Immature natural killer cell (primary cell): Measurements from ENCODE around the gene LRRC61. TPM values are rescaled to one million over a fixed set of nuclear protein-coding genes. Genes with fewer than 3 reads are reported as not detected.

ENCODE experiments used
- DNase-seq, 3 donors: peaks; one replicate each; pipeline ENCODE4 v3.0.0; 2022; ENCODE audit warnings: mixed read lengths in 1 of 3
- H3K27ac Mint-ChIP-seq, 6 donors: one replicate each; pipeline ENCODE4 v1.8.0; 2020; ENCODE audit warnings: mixed read lengths in 6 of 6, mild to moderate bottlenecking in 5 of 6, inconsistent platforms in 4 of 6, moderate library complexity in 3 of 6
- H3K27me3 Mint-ChIP-seq, 3 donors: one replicate each; pipeline ENCODE4 v1.8.0; 2020 to 2021; ENCODE audit warnings: low read depth in 3 of 3, mild to moderate bottlenecking in 3 of 3, mixed read lengths in 3 of 3, moderate library complexity in 3 of 3, inconsistent platforms in 1 of 3
- H3K36me3 Mint-ChIP-seq, 3 donors: one replicate each; pipeline ENCODE4 v1.8.0; 2020; ENCODE audit warnings: mixed read lengths in 3 of 3, inconsistent platforms in 2 of 3, mild to moderate bottlenecking in 2 of 3
- H3K4me1 Mint-ChIP-seq, 2 donors: one replicate each; pipeline ENCODE4 v1.8.0; 2020; ENCODE audit warnings: inconsistent platforms in 2 of 2, mild to moderate bottlenecking in 2 of 2, mixed read lengths in 2 of 2, moderate library complexity in 1 of 2
- H3K4me3 Mint-ChIP-seq, 5 donors: one replicate each; pipeline ENCODE4 v1.8.0; 2020; ENCODE audit warnings: mild to moderate bottlenecking in 5 of 5, mixed read lengths in 5 of 5, inconsistent platforms in 3 of 5, moderate library complexity in 3 of 5
- H3K9me3 Mint-ChIP-seq, 6 donors: one replicate each; pipeline ENCODE4 v1.8.0; 2020; ENCODE audit warnings: mild to moderate bottlenecking in 6 of 6, mixed read lengths in 6 of 6, inconsistent platforms in 4 of 6, moderate library complexity in 3 of 6
- polyA plus RNA-seq, 3 donors: library from polyadenylated mRNA; unstranded; fragments of 300-500 nt; fragmentation: Illumina TruSeq; gene quantifications; one replicate each; pipeline ENCODE4 v1.2.3, GENCODE V29; 2021

LRRC61 gene
- polyA plus RNA-seq, 3 donors from 2014 or later: 19.4 to 26.6 (median 20.6) TPM

DNA sequence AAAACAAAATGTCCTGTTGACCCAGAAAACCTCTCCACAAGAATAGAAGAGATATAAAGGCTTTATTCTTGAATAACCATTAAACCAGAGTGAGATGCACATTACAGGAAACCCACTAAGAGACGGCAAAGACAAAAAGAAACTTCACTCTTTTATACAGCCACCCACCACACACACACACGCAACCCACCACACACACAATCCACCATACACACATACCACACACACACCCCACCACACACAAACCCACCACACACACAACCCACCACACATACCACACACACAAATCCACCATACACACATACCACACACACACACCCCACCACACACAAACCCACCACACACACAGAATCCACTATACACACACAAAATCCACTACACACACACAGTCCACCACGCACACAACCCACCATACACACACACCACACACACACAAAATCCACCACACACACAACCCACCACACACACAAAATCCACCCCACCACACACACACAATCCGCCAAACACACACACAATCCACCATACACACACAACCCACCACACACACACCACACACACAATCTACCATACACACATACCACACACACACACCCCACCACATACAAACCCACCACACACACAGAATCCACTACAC lies 36.0 kb downstream of the LRRC61 start:
- peaks cover 0 to 3% (median 0%) of the 10 kb centered on the region in 3 donors for H3K36me3 Mint-ChIP-seq
- H3K9me3 Mint-ChIP-seq: peaks cover 0 to 2% (median 0%) of the 10 kb centered on the region in 6 donors
- H3K4me1 Mint-ChIP-seq: peaks cover 38 to 45% of the 10 kb centered on the region in 2 donors
- peaks cover 0 to 4% (median 3%) of the 10 kb centered on the region in 3 donors for H3K27me3 Mint-ChIP-seq
- peak overlapping the region in 3 of 5 donors; percentile 26 to 68 (median 30) for H3K4me3 Mint-ChIP-seq
- DNase-seq: peak in 2 of 3 donors; percentile 8 to 11
- H3K27ac Mint-ChIP-seq: peak overlapping the region in 5 of 6 donors; percentile 50 to 86 (median 81)

DNA sequence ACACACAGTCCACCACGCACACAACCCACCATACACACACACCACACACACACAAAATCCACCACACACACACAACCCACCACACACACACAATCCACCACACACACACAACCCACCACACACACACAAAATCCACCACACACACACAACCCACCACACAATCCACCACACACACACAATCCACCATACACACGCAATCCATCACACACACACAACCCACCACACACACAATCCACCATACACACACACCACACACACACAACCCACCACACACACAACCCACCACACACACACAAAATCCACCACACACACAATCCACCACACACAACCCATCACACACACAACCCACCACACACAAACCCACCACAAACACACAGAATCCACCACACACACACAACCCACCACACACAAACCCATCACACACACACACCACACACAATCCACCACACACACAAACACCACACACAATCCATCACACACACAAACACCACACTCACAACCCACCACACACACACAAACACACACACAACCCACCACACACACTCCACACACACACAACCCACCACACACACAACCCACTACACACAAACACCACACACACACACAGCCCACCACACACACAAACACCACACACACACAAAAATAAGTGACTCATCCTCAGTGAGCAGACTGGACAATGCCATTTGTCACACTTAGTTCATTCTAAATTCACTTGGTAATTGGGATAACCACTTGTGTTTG lies 36.6 kb downstream of the LRRC61 start:
- Mint-ChIP-seq H3K4me1 (peaks cover 38 to 45% of the 10 kb centered on the region in 2 donors), H3K9me3 (peaks cover 0 to 2% (median 0%) of the 10 kb centered on the region in 6 donors), H3K36me3 (peaks cover 0 to 3% (median 0%) of the 10 kb centered on the region in 3 donors), H3K4me3 (peak overlapping the region in 4 of 5 donors; percentile 1 to 40 (median 28)), H3K27me3 (peaks cover 0 to 4% (median 3%) of the 10 kb centered on the region in 3 donors), H3K27ac (peak overlapping the region in 5 of 6 donors; percentile 81 to 91 (median 84))
- DNase-seq: no peak

DNA sequence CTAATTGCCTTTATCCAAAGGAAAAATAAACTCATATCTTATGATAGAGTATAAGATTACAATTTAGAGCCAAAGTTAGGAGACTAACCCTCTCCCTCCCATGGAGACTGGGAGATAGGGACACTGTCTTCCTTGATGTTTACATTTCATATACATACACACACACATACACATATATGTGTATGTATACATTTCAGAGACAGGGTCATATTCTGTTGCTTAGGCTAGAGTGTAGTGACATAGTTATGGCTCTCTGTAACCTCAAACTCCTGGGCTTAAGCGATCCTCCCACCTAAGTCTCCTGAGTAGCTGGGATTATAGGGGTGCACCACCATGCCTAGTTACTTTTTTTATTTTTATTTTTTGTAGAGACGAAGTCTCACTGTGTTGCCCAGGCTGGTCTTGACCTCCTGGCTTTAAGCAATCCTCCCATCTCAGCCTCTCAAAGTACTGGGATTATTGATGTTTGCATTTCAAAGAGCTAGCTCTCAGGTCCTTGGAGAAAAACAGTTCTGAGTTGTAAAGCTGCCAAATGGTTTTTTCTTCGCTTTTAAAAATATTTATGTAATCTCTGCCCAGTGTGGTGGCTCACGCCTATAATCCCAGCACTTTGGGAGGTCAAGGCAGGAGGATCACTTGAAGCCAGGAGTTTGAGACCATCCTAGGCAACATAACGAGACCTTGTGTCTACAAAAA lies 37.4 kb downstream of the LRRC61 start:
- H3K27me3 Mint-ChIP-seq: peaks cover 0 to 4% (median 3%) of the 10 kb centered on the region in 3 donors
- DNase-seq: no peak
- peaks cover 38 to 45% of the 10 kb centered on the region in 2 donors for H3K4me1 Mint-ChIP-seq
- peak overlapping the region in 4 of 6 donors; percentile 81 to 91 (median 82) for H3K27ac Mint-ChIP-seq
- peaks cover 0 to 3% (median 0%) of the 10 kb centered on the region in 3 donors for H3K36me3 Mint-ChIP-seq
- H3K9me3 Mint-ChIP-seq: peaks cover 0 to 2% (median 0%) of the 10 kb centered on the region in 6 donors
- H3K4me3 Mint-ChIP-seq: peak overlapping the region in 1 of 5 donors; percentile 40

GRCh38 chr7:150361402-150361801 lies 38.2 kb downstream of the LRRC61 start:
- Mint-ChIP-seq H3K4me3 (no peak overlapping the region), H3K27me3 (peaks cover 1 to 4% (median 3%) of the 10 kb centered on the region in 3 donors), H3K9me3 (peaks cover 0 to 2% (median 0%) of the 10 kb centered on the region in 6 donors), H3K4me1 (peaks cover 37 to 39% of the 10 kb centered on the region in 2 donors), H3K27ac (no peak overlapping the region), H3K36me3 (peaks cover 0 to 3% (median 0%) of the 10 kb centered on the region in 3 donors)
- DNase-seq: no peak

DNA sequence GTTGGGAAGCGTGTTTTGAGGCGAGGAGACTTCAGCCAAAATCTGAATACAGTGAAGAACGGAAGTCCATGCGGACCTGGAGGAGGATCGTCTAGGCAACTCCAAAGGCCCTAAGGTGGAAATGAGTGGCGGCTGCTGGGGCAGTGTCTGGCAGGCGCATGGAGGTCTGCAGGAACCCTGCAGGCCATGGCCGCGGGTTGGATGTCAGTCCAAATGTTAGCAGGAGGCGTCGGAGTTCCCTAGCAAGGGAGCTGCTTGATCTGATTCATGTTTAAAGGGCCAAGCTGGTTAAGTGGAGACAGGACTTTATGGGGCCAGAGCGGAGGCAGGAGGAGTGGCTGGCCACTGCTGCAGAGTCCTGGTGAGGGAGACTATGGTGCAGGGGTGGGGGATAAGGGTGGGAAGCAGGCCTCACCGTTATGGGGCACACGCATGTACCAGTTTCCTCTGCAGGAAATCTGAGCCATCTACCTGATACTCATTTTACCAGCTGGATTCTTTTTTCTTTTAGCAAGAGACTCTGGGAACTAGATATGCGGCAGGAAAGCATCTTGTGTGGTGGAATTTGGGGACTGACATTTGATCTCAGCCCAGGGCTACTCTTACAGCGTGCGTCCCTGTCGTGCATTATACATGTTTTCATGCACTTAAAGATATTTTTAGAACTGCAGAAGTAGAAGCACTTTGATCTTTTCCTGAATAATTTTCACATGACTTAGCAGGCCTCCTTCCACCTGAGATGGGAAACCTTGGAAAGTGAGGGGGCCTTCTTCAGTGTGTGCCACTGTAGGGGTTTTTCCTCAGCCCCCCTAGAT lies 38.9 kb downstream of the LRRC61 start:
- DNase-seq: no peak
- Mint-ChIP-seq H3K4me1 (peaks cover 32 to 34% of the 10 kb centered on the region in 2 donors), H3K4me3 (no peak overlapping the region), H3K27me3 (peaks cover 1 to 4% (median 3%) of the 10 kb centered on the region in 3 donors), H3K27ac (no peak overlapping the region), H3K9me3 (peaks cover 0 to 2% (median 0%) of the 10 kb centered on the region in 6 donors), H3K36me3 (peaks cover 0 to 3% (median 0%) of the 10 kb centered on the region in 3 donors)

- Mint-ChIP-seq H3K27me3 (peaks cover 3 to 9% (median 7%) of the 10 kb centered on the region in 3 donors), H3K9me3 (peaks cover 0 to 2% (median 0%) of the 10 kb centered on the region in 6 donors), H3K4me1 (peaks cover 23 to 29% of the 10 kb centered on the region in 2 donors), H3K36me3 (peaks cover 0 to 3% (median 0%) of the 10 kb centered on the region in 3 donors), H3K4me3 (no peak overlapping the region), H3K27ac (no peak overlapping the region)
- no peak for DNase-seq
Observed at GRCh38 chr7:150363370-150363769, 40.2 kb downstream of the LRRC61 start.

- Mint-ChIP-seq H3K4me1 (peaks cover 18 to 24% of the 10 kb centered on the region in 2 donors), H3K27me3 (peaks cover 4 to 10% (median 7%) of the 10 kb centered on the region in 3 donors), H3K9me3 (peaks cover 0 to 2% (median 0%) of the 10 kb centered on the region in 6 donors), H3K4me3 (no peak overlapping the region), H3K27ac (no peak overlapping the region), H3K36me3 (peaks cover 0 to 3% (median 0%) of the 10 kb centered on the region in 3 donors)
- no peak for DNase-seq
Observed at GRCh38 chr7:150363872-150364271, 40.7 kb downstream of the LRRC61 start.

GRCh38 chr7:150365194-150365593 lies 42.0 kb downstream of the LRRC61 start:
- H3K27me3 Mint-ChIP-seq: peaks cover 8 to 18% (median 8%) of the 10 kb centered on the region in 3 donors
- no peak overlapping the region for H3K4me3 Mint-ChIP-seq
- peaks cover 18 to 24% of the 10 kb centered on the region in 2 donors for H3K4me1 Mint-ChIP-seq
- DNase-seq: no peak
- peaks cover 0 to under 1% (median 0%) of the 10 kb centered on the region in 3 donors for H3K36me3 Mint-ChIP-seq
- H3K9me3 Mint-ChIP-seq: peaks cover 0 to 2% (median 0%) of the 10 kb centered on the region in 6 donors
- no peak overlapping the region for H3K27ac Mint-ChIP-seq

DNA sequence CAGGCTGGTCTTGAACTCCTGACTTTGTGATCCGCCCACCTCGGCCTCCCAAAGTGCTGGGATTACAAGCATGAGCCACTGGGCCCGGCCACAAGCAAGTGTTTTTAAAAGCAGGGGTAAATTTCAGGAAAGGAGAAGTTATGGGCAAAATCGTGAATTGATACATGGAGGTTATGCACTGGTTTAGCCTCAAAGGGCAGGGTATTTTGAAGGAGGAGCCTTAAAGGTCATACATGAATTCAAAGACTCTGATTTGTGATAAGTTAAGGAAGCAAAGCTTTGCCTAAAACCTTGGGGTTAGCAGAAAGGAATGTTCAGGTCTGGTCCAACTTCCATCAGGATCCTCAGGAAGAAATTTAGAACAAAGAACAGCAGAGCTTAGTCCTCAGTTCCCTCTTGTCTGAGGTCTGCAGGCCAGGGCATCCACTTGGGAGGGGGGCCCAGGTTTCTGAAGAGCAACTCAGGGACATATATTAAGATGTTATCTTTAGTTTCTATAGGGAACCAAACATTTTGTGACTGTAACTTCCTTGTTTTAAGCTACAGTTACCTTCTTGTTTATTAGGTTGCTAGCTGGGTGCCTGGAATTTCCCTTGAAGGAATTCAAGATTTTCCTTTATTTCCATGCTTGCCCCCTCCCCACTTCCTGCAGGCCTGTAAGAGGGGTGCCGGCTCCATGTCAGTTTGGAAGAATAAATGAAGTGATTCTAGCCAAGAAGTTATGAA lies 42.7 kb downstream of the LRRC61 start:
- no peak for DNase-seq
- Mint-ChIP-seq H3K36me3 (peaks cover 0 to 2% (median 2%) of the 10 kb centered on the region in 3 donors), H3K4me3 (peak overlapping the region in 2 of 5 donors; percentile 7 to 13), H3K4me1 (peaks cover 24 to 29% of the 10 kb centered on the region in 2 donors), H3K9me3 (peaks cover 0 to 2% (median 0%) of the 10 kb centered on the region in 6 donors), H3K27me3 (peaks cover 8 to 18% (median 8%) of the 10 kb centered on the region in 3 donors), H3K27ac (peak overlapping the region in 3 of 6 donors; percentile 48 to 73 (median 49))

DNA sequence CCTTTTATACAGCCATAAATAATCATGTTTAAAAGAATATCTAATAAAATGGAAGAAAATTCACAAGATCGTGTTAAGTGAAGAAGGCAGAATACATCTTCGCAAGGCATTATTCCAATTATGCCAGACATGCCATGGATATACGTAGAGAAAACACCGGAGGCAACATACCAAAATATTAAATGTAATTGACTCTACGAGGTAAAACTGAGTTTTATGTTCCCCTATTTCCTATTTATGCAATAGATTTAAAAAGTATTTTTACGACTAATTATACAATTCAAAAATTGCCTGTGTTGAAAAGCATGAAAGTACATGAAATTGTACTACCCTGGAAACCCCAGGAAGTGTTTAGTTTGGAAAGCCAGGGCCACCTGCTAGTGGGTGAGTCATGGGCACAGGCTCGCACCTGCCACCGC lies 44.5 kb downstream of the LRRC61 start:
- Mint-ChIP-seq H3K9me3 (no peaks in the 10 kb centered on the region), H3K36me3 (peaks cover 0 to 4% (median 3%) of the 10 kb centered on the region in 3 donors), H3K27me3 (peaks cover 8 to 16% (median 8%) of the 10 kb centered on the region in 3 donors), H3K4me3 (peak overlapping the region; percentile 74 to 88 (median 84)), H3K4me1 (peaks cover 26 to 31% of the 10 kb centered on the region in 2 donors), H3K27ac (peak overlapping the region; percentile 66 to 92 (median 82))
- peak in 1 of 3 donors; percentile 73 for DNase-seq

GRCh38 chr7:150368096-150368883 lies 45.1 kb downstream of the LRRC61 start, which contains the start of gene REPIN1:
Gene REPIN1 (plus strand): TSS chr7:150368822. CDS start chr7:150369712, 890 bp downstream.
- H3K9me3 Mint-ChIP-seq: no peaks in the 10 kb centered on the region
- H3K36me3 Mint-ChIP-seq: peaks cover 0 to 4% (median 3%) of the 10 kb centered on the region in 3 donors
- H3K4me1 Mint-ChIP-seq: peaks cover 29 to 31% of the 10 kb centered on the region in 2 donors
- peak within 1 kb of the TSS; percentile 86 to 96 (median 92) for H3K27ac Mint-ChIP-seq
- peak; percentile 83 to 84 (median 83) for DNase-seq
- H3K4me3 Mint-ChIP-seq: peak within 1 kb of the TSS; percentile 94 to 98 (median 95)
- H3K27me3 Mint-ChIP-seq: peaks cover 8 to 16% (median 8%) of the 10 kb centered on the region in 3 donors
